Neuronal stem cell (in vitro differentiated cells): ENCODE data around the gene GBGT1.
A peak's percentile ranks its signal among the peaks of the same experiment; 100 is the strongest.

ENCODE experiments used
- DNase-seq: peaks from one replicate; pipeline ENCODE4 v3.0.0-alpha.2; 2013; ENCODE audit warnings: low spot score
- H2AFZ ChIP-seq: one replicate; pipeline ENCODE4 v1.6.1; 2013; ENCODE audit warnings: mild to moderate bottlenecking, low read length, inconsistent platforms
- H2AK5ac ChIP-seq: 2 replicates; pipeline ENCODE4 v1.6.1; 2013; ENCODE audit warnings: low read depth, mild to moderate bottlenecking, inconsistent platforms, low read length, moderate library complexity, mixed read lengths
- H2BK120ac ChIP-seq: 2 replicates; pipeline ENCODE4 v1.6.1; 2013; ENCODE audit warnings: low read depth, mild to moderate bottlenecking, inconsistent platforms, low read length, moderate library complexity, mixed read lengths
- H2BK12ac ChIP-seq: one replicate; pipeline ENCODE4 v1.6.1; 2013; ENCODE audit warnings: low read length, inconsistent platforms
- H2BK15ac ChIP-seq: 2 replicates; pipeline ENCODE4 v1.6.1; 2013; ENCODE audit warnings: mild to moderate bottlenecking, low read length, inconsistent platforms, mixed read lengths
- H2BK5ac ChIP-seq: one replicate; pipeline ENCODE4 v1.6.1; 2013; ENCODE audit warnings: inconsistent platforms, mild to moderate bottlenecking, low read length, moderate library complexity
- H3K14ac ChIP-seq: one replicate; pipeline ENCODE4 v1.6.1; 2013; ENCODE audit warnings: low read length, inconsistent platforms
- H3K18ac ChIP-seq: 2 replicates; pipeline ENCODE4 v1.6.1; 2013; ENCODE audit warnings: low read length, inconsistent platforms
- H3K23ac ChIP-seq: 2 replicates; pipeline ENCODE4 v1.6.1; 2013; ENCODE audit warnings: low read depth, mild to moderate bottlenecking, mixed read lengths, low read length, inconsistent platforms; ENCODE audit not compliant: poor library complexity
- H3K27ac ChIP-seq: replicated peaks from 3 replicates; pipeline ENCODE4 v1.5.1; 2013; ENCODE audit warnings: low read length, inconsistent platforms
- H3K27me3 ChIP-seq, 3 experiments: 2 replicates each; pipeline ENCODE4 v1.6.1; 2013; ENCODE audit warnings: low read length in 3 of 3, mild to moderate bottlenecking in 2 of 3, inconsistent platforms in 1 of 3, low read depth in 1 of 3, mixed read lengths in 1 of 3, moderate library complexity in 1 of 3; ENCODE audit not compliant: control insufficient read depth in 3 of 3, insufficient read depth in 3 of 3
- H3K36me3 ChIP-seq, 2 donors: replicated peaks in 1 of 2; 2 replicates each; pipeline ENCODE4 v1.6.1; 2013; ENCODE audit warnings: low read length in 2 of 2; ENCODE audit not compliant: control insufficient read depth in 2 of 2, insufficient read depth in 2 of 2
- H3K4ac ChIP-seq: 2 replicates; pipeline ENCODE4 v1.6.1; 2013; ENCODE audit warnings: inconsistent platforms, mild to moderate bottlenecking, low read length, moderate library complexity
- H3K4me1 ChIP-seq, 2 donors: 1 replicate in 1 of 2; 2 replicates in 1 of 2; pipeline ENCODE4 v1.6.1; 2013; ENCODE audit warnings: low read length in 2 of 2, low read depth in 1 of 2; ENCODE audit not compliant: control insufficient read depth in 2 of 2, insufficient read depth in 1 of 2
- H3K4me2 ChIP-seq: one replicate; pipeline ENCODE4 v1.6.1; 2013; ENCODE audit warnings: mild to moderate bottlenecking, low read length, inconsistent platforms; ENCODE audit not compliant: insufficient read depth, poor library complexity, severe bottlenecking
- H3K4me3 ChIP-seq, 2 donors: 2 replicates each; pipeline ENCODE4 v1.5.1; 2013; ENCODE audit warnings: low read length in 2 of 2, mild to moderate bottlenecking in 2 of 2, inconsistent platforms in 1 of 2, moderate library complexity in 1 of 2
- H3K79me1 ChIP-seq: one replicate; pipeline ENCODE4 v1.6.1; 2013; ENCODE audit warnings: low read depth, mild to moderate bottlenecking, inconsistent platforms, low read length, moderate library complexity
- H3K9ac ChIP-seq: one replicate; pipeline ENCODE4 v1.6.1; 2013; ENCODE audit warnings: mild to moderate bottlenecking, low read depth, low read length, inconsistent platforms; ENCODE audit not compliant: poor library complexity
- H3K9me3 ChIP-seq, 2 donors: replicated peaks in 1 of 2; 2 replicates each; pipeline versions ENCODE3 to v1.6.1; 2013; ENCODE audit warnings: low read length in 2 of 2, mild to moderate bottlenecking in 2 of 2, inconsistent platforms in 1 of 2, low read depth in 1 of 2, mixed read lengths in 1 of 2, moderate library complexity in 1 of 2; ENCODE audit not compliant: control insufficient read depth in 2 of 2, insufficient read depth in 1 of 2
- H4K8ac ChIP-seq: one replicate; pipeline ENCODE4 v1.6.1; 2013; ENCODE audit warnings: low read depth, mild to moderate bottlenecking, inconsistent platforms, low read length, moderate library complexity
- H4K91ac ChIP-seq: one replicate; pipeline ENCODE4 v1.6.1; 2013; ENCODE audit warnings: low read length, low read depth, mild to moderate bottlenecking, inconsistent platforms; ENCODE audit not compliant: poor library complexity
- WGBS, 2 donors: extraction: QIAGEN DNeasy Blood & Tissue Kit; methylation state at CpG; one replicate each; pipeline ENCODE4 v1.1.7; 2013; ENCODE audit warnings: missing lambda C conversion rate in 2 of 2, mixed read lengths in 1 of 2; ENCODE audit not compliant: insufficient read length in 2 of 2, insufficient replicate concordance in 1 of 2; ENCODE audit errors: extremely low coverage in 2 of 2; 5-methylcytosine and 5-hydroxymethylcytosine counted together

GBGT1 gene

GRCh38 chr9:133181561-133181960 is 17.8 kb upstream of the GBGT1 start:
- Histone ChIP-seq H3K18ac (no peak overlapping the region), H3K27ac (no peak overlapping the region), H2BK120ac (no peak overlapping the region), H4K8ac (no peak overlapping the region), H2BK12ac (no peak overlapping the region), H4K91ac (no peak overlapping the region), H3K4ac (no peak overlapping the region), H3K36me3 (no peaks in the 10 kb centered on the region), H2BK5ac (no peak overlapping the region), H3K4me2 (no peak overlapping the region), H3K4me1 (no peaks in the 10 kb centered on the region), H2BK15ac (no peak overlapping the region), H3K9ac (no peak overlapping the region), H3K79me1 (no peaks in the 10 kb centered on the region), H3K27me3 (peaks cover 0 to 46% (median 3%) of the 10 kb centered on the region in 3 experiments), H3K14ac (no peak overlapping the region), H2AK5ac (no peak overlapping the region), H3K9me3 (no peaks in the 10 kb centered on the region), H2AFZ (no peak overlapping the region), H3K4me3 (no peak overlapping the region), H3K23ac (no peak overlapping the region)
- WGBS, 2 donors = no CpG with 5 or more reads among the region's 3 CpGs
- no peak for DNase-seq

GRCh38 chr9:133180953-133181352 is 17.2 kb upstream of the GBGT1 start:
- Histone ChIP-seq H3K18ac (no peak overlapping the region), H4K91ac (no peak overlapping the region), H3K9ac (no peak overlapping the region), H2BK12ac (no peak overlapping the region), H3K27ac (no peak overlapping the region), H2AK5ac (no peak overlapping the region), H3K14ac (no peak overlapping the region), H3K4me3 (no peak overlapping the region), H3K9me3 (no peaks in the 10 kb centered on the region), H3K79me1 (no peaks in the 10 kb centered on the region), H3K36me3 (no peaks in the 10 kb centered on the region), H4K8ac (no peak overlapping the region), H3K27me3 (peaks cover 0 to 51% (median 3%) of the 10 kb centered on the region in 3 experiments), H3K4me2 (no peak overlapping the region), H2AFZ (no peak overlapping the region), H3K23ac (no peak overlapping the region), H2BK15ac (no peak overlapping the region), H2BK120ac (no peak overlapping the region), H3K4me1 (no peaks in the 10 kb centered on the region), H2BK5ac (no peak overlapping the region), H3K4ac (no peak overlapping the region)
- no peak for DNase-seq
- WGBS, 2 donors = no CpG with 5 or more reads among the region's 5 CpGs

- Histone ChIP-seq H3K9ac (no peak overlapping the region), H2BK15ac (no peak overlapping the region), H3K4me2 (no peak overlapping the region), H2BK5ac (no peak overlapping the region), H2BK120ac (no peak overlapping the region), H4K8ac (no peak overlapping the region), H3K79me1 (no peaks in the 10 kb centered on the region), H3K27ac (no peak overlapping the region), H3K23ac (no peak overlapping the region), H3K4me3 (no peak overlapping the region), H2AK5ac (no peak overlapping the region), H3K36me3 (no peaks in the 10 kb centered on the region), H3K27me3 (peaks cover 0 to 43% (median 0%) of the 10 kb centered on the region in 3 experiments), H3K14ac (no peak overlapping the region), H3K4me1 (no peaks in the 10 kb centered on the region), H4K91ac (no peak overlapping the region), H3K9me3 (no peaks in the 10 kb centered on the region), H2BK12ac (no peak overlapping the region), H3K18ac (no peak overlapping the region), H2AFZ (no peak overlapping the region), H3K4ac (no peak overlapping the region)
- DNase-seq = no peak
- no CpG with 5 or more reads among the region's 7 CpGs for WGBS, 2 donors
Observed at GRCh38 chr9:133173056-133173455, 9.3 kb upstream of the GBGT1 start.

DNA sequence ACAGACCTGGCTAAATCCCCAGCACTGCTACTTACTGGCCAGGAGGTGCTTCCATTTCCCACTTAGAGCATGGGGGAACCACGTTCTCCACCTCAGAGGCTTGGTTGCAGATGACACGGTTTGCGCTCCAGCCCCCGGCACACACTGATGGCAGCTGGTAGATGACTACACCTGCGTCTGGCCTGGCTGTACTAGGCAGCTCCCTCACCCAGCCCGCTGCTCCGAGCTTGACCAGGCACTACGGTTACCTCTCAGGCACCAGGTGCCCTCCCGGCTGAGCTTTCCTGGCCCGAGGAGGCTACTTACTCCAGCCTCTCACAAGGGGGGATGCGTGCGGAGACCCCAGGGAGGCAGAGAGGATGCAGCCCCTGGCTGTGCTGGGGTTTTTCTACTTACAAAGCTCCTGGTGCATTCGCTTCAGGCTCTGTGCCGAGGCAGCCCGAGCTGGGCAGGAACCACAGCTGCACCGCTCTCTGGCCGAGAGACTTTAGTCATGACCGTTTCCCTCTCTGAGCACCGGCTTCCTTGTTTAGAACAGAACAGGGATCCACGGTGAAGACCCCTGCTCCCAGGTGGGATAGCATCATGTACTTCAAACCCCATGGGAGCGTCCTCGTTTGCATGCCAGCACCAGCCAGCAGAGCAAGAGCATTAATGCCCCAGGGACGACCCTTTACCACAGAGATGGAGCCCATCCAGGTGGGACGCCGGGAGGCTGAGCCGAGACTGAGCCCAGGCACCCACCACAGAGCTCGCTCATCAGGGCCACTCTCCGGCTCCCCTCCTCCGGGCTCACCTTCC is 7.6 kb upstream of the GBGT1 start:
- Histone ChIP-seq H3K4me1 (peaks cover 0 to 3% of the 10 kb centered on the region in 2 donors), H3K14ac (no peak overlapping the region), H2AK5ac (peak overlapping the region; percentile 70), H2BK12ac (peak overlapping the region; percentile 58), H3K27ac (no peak overlapping the region), H3K79me1 (no peaks in the 10 kb centered on the region), H3K4ac (no peak overlapping the region), H4K91ac (no peak overlapping the region), H3K23ac (no peak overlapping the region), H2BK15ac (peak overlapping the region; percentile 43), H4K8ac (no peak overlapping the region), H3K4me2 (no peak overlapping the region), H3K9ac (no peak overlapping the region), H3K18ac (peak overlapping the region; percentile 13), H3K27me3 (peaks cover 0 to 45% (median 0%) of the 10 kb centered on the region in 3 experiments), H2BK5ac (no peak overlapping the region), H3K4me3 (no peak overlapping the region), H3K9me3 (no peaks in the 10 kb centered on the region), H2BK120ac (no peak overlapping the region), H2AFZ (no peak overlapping the region), H3K36me3 (no peaks in the 10 kb centered on the region)
- DNase-seq = no peak
- no CpG with 5 or more reads among the region's 29 CpGs for WGBS, 2 donors
